GM21723 (cell line): ENCODE data around the gene FMN1.

Source experiments
- ATAC-seq: cut with Tn5 transposase; IDR thresholded peaks from one replicate; pipeline ENCODE4 v1.9.1; 2021; ENCODE audit warnings: mild to moderate bottlenecking, moderate library complexity; ENCODE audit not compliant: unreplicated experiment

FMN1 gene

GRCh38 chr15:32716216-32716914, 478.1 kb downstream of the FMN1 start:
- no peak for ATAC-seq
